Endothelial cell of umbilical vein (primary cell): ENCODE measurements around the gene AP2B1. TPM values are rescaled to one million over a fixed set of nuclear protein-coding genes. Genes with fewer than 3 reads are reported as not detected.

Experiments used
- BruUV-seq: library from RNA; stranded (reverse); fragments of 400-500 nt; replicated peaks from 2 replicates; lab custom pipeline; 2021; lab: Mats Ljungman, UMichigan
- CTCF ChIA-PET: fragments of 300-600, 350-600 bp; sonication (Branson Sonifier 250); formaldehyde crosslinking; loops from one replicate; lab custom pipeline; 2021; ENCODE audit warnings: antibody characterized with exemption, inconsistent platforms; lab: Charles Lee
- POLR2A ChIA-PET: fragments of 300-600, 350-600 bp; sonication (Branson Sonifier 250); formaldehyde crosslinking; loops from one replicate; lab custom pipeline; 2021; ENCODE audit warnings: antibody characterized with exemption, inconsistent platforms; lab: Charles Lee
- DNase-seq: peaks from one replicate; pipeline ENCODE4 v3.0.0-alpha.2; 2011; ENCODE audit warnings: low read depth, low spot score
- FAIRE-seq: peaks from 2 replicates; lab custom pipeline; 2011; peaks lifted over from hg19 to GRCh38; lab: Jason Lieb, UNC
- H2AFZ ChIP-seq: 2 replicates; pipeline ENCODE4 v1.6.0; 2012; ENCODE audit warnings: low read depth, low read length, control low read depth, inconsistent platforms
- H3K27ac ChIP-seq: 2 replicates; pipeline ENCODE4 v1.5.1; 2011; ENCODE audit warnings: low read depth, mild to moderate bottlenecking, control low read depth, low read length, moderate library complexity; ENCODE audit not compliant: insufficient read depth
- H3K27me3 ChIP-seq, 2 experiments: 2 replicates each; pipeline versions ENCODE4 v1.6.0 to v1.6.1; 2011; ENCODE audit warnings: low read length in 2 of 2, mixed read lengths in 1 of 2; ENCODE audit not compliant: control insufficient read depth in 2 of 2, insufficient read depth in 2 of 2
- H3K36me3 ChIP-seq, 2 experiments: 2 replicates in 1 of 2; 3 replicates in 1 of 2; pipeline ENCODE4 v1.5.1; 2011; ENCODE audit warnings: low read length in 2 of 2, mild to moderate bottlenecking in 1 of 2, moderate library complexity in 1 of 2; ENCODE audit not compliant: control insufficient read depth in 2 of 2, insufficient read depth in 2 of 2; ENCODE audit errors: extremely low read depth in 1 of 2
- H3K4me1 ChIP-seq: 3 replicates; pipeline ENCODE4 v1.5.1; 2011; ENCODE audit warnings: mild to moderate bottlenecking, low read length; ENCODE audit not compliant: control insufficient read depth, insufficient read depth; ENCODE audit errors: extremely low read depth
- H3K4me2 ChIP-seq: 2 replicates; pipeline ENCODE4 v1.6.1; 2011; ENCODE audit warnings: low read length, control low read depth, mixed read lengths; ENCODE audit not compliant: insufficient read depth
- H3K4me3 ChIP-seq, 3 experiments: fragments of 200-600 bp in 1 of 3; sonication (generic), shearing (Covaris generic) in 1 of 3; replicated peaks in 1 of 3; 2 replicates each; pipeline ENCODE4 v1.5.1; 2011 to 2016; ENCODE audit warnings: control low read depth in 3 of 3, low read length in 3 of 3, mild to moderate bottlenecking in 2 of 3, inconsistent platforms in 1 of 3, low read depth in 1 of 3, moderate library complexity in 1 of 3; ENCODE audit not compliant: insufficient read depth in 1 of 3
- H3K79me2 ChIP-seq: 2 replicates; pipeline ENCODE4 v1.6.0; 2012; ENCODE audit warnings: low read length, inconsistent platforms; ENCODE audit not compliant: control insufficient read depth, insufficient read depth
- H3K9ac ChIP-seq: replicated peaks from 2 replicates; pipeline ENCODE3; 2011; ENCODE audit warnings: low read length, control low read depth; ENCODE audit not compliant: insufficient read depth; ENCODE audit errors: extremely low read depth
- H3K9me1 ChIP-seq: replicated peaks from 3 replicates; pipeline ENCODE4 v1.6.0; 2011; ENCODE audit warnings: mild to moderate bottlenecking, low read length; ENCODE audit not compliant: control insufficient read depth, insufficient read depth; ENCODE audit errors: extremely low read depth
- H3K9me3 ChIP-seq: replicated peaks from 2 replicates; pipeline ENCODE4 v1.5.1; 2012; ENCODE audit warnings: low read length, inconsistent platforms; ENCODE audit not compliant: control insufficient read depth, insufficient read depth
- H4K20me1 ChIP-seq: replicated peaks from 2 replicates; pipeline ENCODE3; 2011; ENCODE audit warnings: mild to moderate bottlenecking, low read length; ENCODE audit not compliant: control insufficient read depth, insufficient read depth; ENCODE audit errors: extremely low read depth
- EZH2 ChIP-seq: IDR thresholded peaks from 2 replicates; pipeline ENCODE4 v1.6.1; 2012; ENCODE audit warnings: borderline replicate concordance, low read depth, mild to moderate bottlenecking, moderate library complexity, low read length, inconsistent platforms; ENCODE audit not compliant: severe bottlenecking
- FOS ChIP-seq: IDR thresholded peaks from 2 replicates; pipeline ENCODE4 v1.6.1; 2011; ENCODE audit warnings: mild to moderate bottlenecking, low read length, moderate library complexity, borderline replicate concordance; ENCODE audit not compliant: insufficient read depth
- GATA2 ChIP-seq: IDR thresholded peaks from 2 replicates; pipeline ENCODE4 v1.7.0; 2011; ENCODE audit warnings: low read depth, mild to moderate bottlenecking, moderate library complexity, mixed read lengths, low read length; ENCODE audit not compliant: insufficient read length, insufficient read depth
- JUN ChIP-seq: IDR thresholded peaks from 2 replicates; pipeline ENCODE4 v1.6.1; 2011; ENCODE audit warnings: borderline replicate concordance, low read depth; ENCODE audit not compliant: insufficient read length, insufficient read depth
- MYC ChIP-seq: IDR thresholded peaks from one replicate; pipeline ENCODE4 v1.6.1; 2011; ENCODE audit warnings: mild to moderate bottlenecking, low read depth, low read length
- POLR2A ChIP-seq: IDR thresholded peaks from 2 replicates; pipeline ENCODE4 v1.6.1; 2012; ENCODE audit warnings: low read depth, mild to moderate bottlenecking, control low read depth, low read length
- POLR2AphosphoS5 ChIP-seq: IDR thresholded peaks from 2 replicates; pipeline ENCODE4 v1.6.1; 2012; ENCODE audit warnings: low read depth, mild to moderate bottlenecking, control low read depth, low read length, moderate library complexity; ENCODE audit not compliant: insufficient read depth
- dilution Hi-C: fragments of 300-500 bp; cut with MboI; formaldehyde crosslinking; loops from one replicate; pipeline ENCODE4 v1.15.0; 2019; ENCODE audit warnings: low sequenced_read_pairs; ENCODE audit not compliant: extremely low pct_ligation_motif_present
- intact Hi-C: fragments of 100-400 bp; cut with micrococcal nuclease; formaldehyde crosslinking; loops from one replicate; pipeline ENCODE4 v1.10.0; 2022
- polyA plus RNA-seq, 4 experiments: library from polyadenylated mRNA; depleted of rRNA in 3 of 4; stranded (reverse) in 3 of 4; unstranded in 1 of 4; fragments of >200 nt; gene quantifications; 2 replicates each; pipeline versions ENCODE4 v1.2.1 to v1.2.3, GENCODE V29; 2011 to 2012; ENCODE audit warnings: missing spikeins in 1 of 4
- total RNA-seq: library from RNA; stranded (reverse); gene quantifications from 2 replicates; pipeline ENCODE4 v1.2.3, GENCODE V29; 2021
- TF ChIP-seq, protein P1 (sequence below): IDR thresholded peaks from 2 replicates; pipeline ENCODE4 v1.6.1; 2011; ENCODE audit not compliant: insufficient read depth, insufficient read length
- TF ChIP-seq, protein P2 (sequence below), 2 donors: IDR thresholded peaks; 1 replicate in 1 of 2; 2 replicates in 1 of 2; pipeline ENCODE4 v1.5.1; 2011; ENCODE audit warnings: low read length in 2 of 2, mild to moderate bottlenecking in 2 of 2, moderate library complexity in 2 of 2, control low read depth in 1 of 2, inconsistent platforms in 1 of 2, low read depth in 1 of 2; ENCODE audit not compliant: insufficient read depth in 1 of 2; ENCODE audit errors: extremely low read depth in 1 of 2

Gene AP2B1
- total and polyA plus RNA-seq, 2 donors (not counting 3 experiments of a cell fraction or from before 2014, with no cell fraction given): 106 to 198 TPM

DNA sequence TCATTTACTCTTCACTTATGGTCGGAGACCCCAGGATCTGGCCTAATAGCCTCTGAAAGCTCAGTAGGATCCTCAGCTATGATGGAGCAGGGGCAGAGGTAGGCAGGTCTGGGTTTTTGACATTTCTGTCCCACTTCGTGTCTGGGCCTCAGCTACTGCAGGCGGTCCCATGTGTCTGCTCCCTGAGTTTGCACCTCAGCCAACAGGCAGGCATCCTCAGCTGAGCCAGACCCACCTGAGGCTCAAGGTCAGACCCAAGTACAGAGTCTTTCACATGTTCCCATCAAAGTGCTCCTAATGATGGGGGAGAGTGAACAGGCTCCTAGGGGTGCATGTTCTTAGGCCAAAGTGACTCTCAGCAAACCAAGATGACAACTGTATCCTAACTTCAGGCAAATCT is 141.4 kb downstream of the AP2B1 start:
- H2AFZ ChIP-seq: no peak overlapping the region
- POLR2A ChIA-PET: no interaction called here
- H3K36me3 ChIP-seq: peaks cover 16 to 21% of the 10 kb centered on the region in 2 experiments
- H3K4me3 ChIP-seq: no peak overlapping the region
- no TSS peak for BruUV-seq
- FAIRE-seq (no peak), DNase-seq (no peak)
- no peak overlapping the region for H3K4me2 ChIP-seq
- no peaks in the 10 kb centered on the region for H3K9me1 ChIP-seq
- no peak overlapping the region for H3K27ac ChIP-seq
- CTCF ChIA-PET: interaction anchor here (1.0 to 1.7 kb wide), 4 partner anchors 11 to 22 kb away, joined by 3 to 7 read pairs (median 3); no protein-coding TSS in a partner anchor
- H3K4me1 ChIP-seq: peaks cover 4% of the 10 kb centered on the region
- H4K20me1 ChIP-seq: no peaks in the 10 kb centered on the region
- no peak overlapping the region for H3K9ac ChIP-seq
- TF ChIP-seq FOS: no peak
- no peak for TF ChIP-seq MYC
- TF ChIP-seq POLR2AphosphoS5: no peak
- TF ChIP-seq GATA2: no peak
- no peak for TF ChIP-seq POLR2A
- TF ChIP-seq, protein P1, sequence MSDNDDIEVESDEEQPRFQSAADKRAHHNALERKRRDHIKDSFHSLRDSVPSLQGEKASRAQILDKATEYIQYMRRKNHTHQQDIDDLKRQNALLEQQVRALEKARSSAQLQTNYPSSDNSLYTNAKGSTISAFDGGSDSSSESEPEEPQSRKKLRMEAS: no peak
- H3K9me3 ChIP-seq: no peaks in the 10 kb centered on the region
- no peaks in the 10 kb centered on the region for H3K79me2 ChIP-seq
- H3K27me3 ChIP-seq: peaks cover 3 to 6% of the 10 kb centered on the region in 2 experiments
- intact Hi-C loops (no loop called here), dilution Hi-C loops (loop anchor here (25.0 kb wide), 1 partner anchor 116 kb away; no protein-coding TSS in a partner anchor)

DNA sequence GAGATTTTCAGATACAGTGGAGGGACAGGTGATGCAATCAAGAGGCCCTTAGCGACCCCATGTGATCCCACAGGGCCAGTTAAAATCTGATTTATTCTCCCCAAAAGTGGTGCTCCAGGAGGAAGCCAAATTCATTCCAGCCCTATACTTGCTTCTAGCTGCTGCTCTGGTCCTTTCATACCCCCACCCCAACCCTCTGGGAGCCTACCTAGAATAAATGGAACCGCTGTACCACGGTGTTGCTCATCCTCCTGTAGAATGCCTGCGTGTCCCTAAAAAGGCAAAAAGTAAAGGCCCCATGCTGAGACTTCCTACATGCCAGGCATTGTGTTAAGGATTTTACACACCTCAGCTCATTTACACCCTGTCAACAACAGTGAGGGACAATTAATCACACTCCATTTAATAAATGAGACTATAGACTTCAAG is 142.3 kb downstream of the AP2B1 start:
- CTCF ChIA-PET: interaction anchor here (1.0 kb wide), 1 partner anchor 18 kb away, joined by 3 read pairs; no protein-coding TSS in a partner anchor
- intact Hi-C loops (no loop called here), dilution Hi-C loops (loop anchor here (25.0 kb wide), 1 partner anchor 117 kb away; no protein-coding TSS in a partner anchor)
- H2AFZ ChIP-seq: no peak overlapping the region
- H4K20me1 ChIP-seq: no peaks in the 10 kb centered on the region
- H3K36me3 ChIP-seq: peaks cover 8 to 14% of the 10 kb centered on the region in 2 experiments
- FAIRE-seq (no peak), DNase-seq (no peak)
- POLR2A ChIA-PET: no interaction called here
- peaks cover 4% of the 10 kb centered on the region for H3K4me1 ChIP-seq
- H3K27ac ChIP-seq: no peak overlapping the region
- no peaks in the 10 kb centered on the region for H3K9me3 ChIP-seq
- no peak for TF ChIP-seq GATA2
- no peak for TF ChIP-seq EZH2
- no peak for TF ChIP-seq FOS
- no peak for TF ChIP-seq POLR2A
- TF ChIP-seq, protein P2, sequence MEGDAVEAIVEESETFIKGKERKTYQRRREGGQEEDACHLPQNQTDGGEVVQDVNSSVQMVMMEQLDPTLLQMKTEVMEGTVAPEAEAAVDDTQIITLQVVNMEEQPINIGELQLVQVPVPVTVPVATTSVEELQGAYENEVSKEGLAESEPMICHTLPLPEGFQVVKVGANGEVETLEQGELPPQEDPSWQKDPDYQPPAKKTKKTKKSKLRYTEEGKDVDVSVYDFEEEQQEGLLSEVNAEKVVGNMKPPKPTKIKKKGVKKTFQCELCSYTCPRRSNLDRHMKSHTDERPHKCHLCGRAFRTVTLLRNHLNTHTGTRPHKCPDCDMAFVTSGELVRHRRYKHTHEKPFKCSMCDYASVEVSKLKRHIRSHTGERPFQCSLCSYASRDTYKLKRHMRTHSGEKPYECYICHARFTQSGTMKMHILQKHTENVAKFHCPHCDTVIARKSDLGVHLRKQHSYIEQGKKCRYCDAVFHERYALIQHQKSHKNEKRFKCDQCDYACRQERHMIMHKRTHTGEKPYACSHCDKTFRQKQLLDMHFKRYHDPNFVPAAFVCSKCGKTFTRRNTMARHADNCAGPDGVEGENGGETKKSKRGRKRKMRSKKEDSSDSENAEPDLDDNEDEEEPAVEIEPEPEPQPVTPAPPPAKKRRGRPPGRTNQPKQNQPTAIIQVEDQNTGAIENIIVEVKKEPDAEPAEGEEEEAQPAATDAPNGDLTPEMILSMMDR (IDR thresholded peaks at IDR 0.05; ENCODE audit: extremely low read depth in 1 of 2, insufficient read depth in 1 of 2, low read depth in 1 of 2, low read length in 2 of 2): no peak
- no peak for TF ChIP-seq JUN
- TF ChIP-seq, protein P1: no peak
- TF ChIP-seq POLR2AphosphoS5: no peak
- no peak for TF ChIP-seq MYC
- BruUV-seq: no TSS peak
- no peak overlapping the region for H3K4me3 ChIP-seq
- H3K9ac ChIP-seq: no peak overlapping the region
- no peaks in the 10 kb centered on the region for H3K79me2 ChIP-seq
- no peak overlapping the region for H3K4me2 ChIP-seq
- H3K27me3 ChIP-seq: peaks cover 3 to 6% of the 10 kb centered on the region in 2 experiments
- H3K9me1 ChIP-seq: no peaks in the 10 kb centered on the region
